Tibial nerve (tissue), 4 donors: ENCODE data around the gene VKORC1. TPM values are rescaled to one million over a fixed set of nuclear protein-coding genes. Genes with fewer than 3 reads are reported as not detected.

Experiments used
- DNase-seq, 2 donors: peaks; one replicate each; pipeline ENCODE4 v3.0.0-alpha.2; 2019; ENCODE audit warnings: low spot score in 2 of 2
- H3K27ac ChIP-seq, 4 donors: fragments of 200-600 bp; sonication (generic) in 3 of 4; one replicate each; pipeline ENCODE4 v1.5.1; 2017 to 2019; ENCODE audit warnings: mild to moderate bottlenecking in 1 of 4
- H3K27me3 ChIP-seq, 2 donors: fragments of 200-600 bp; sonication (generic) in 1 of 2; one replicate each; pipeline versions ENCODE4 v1.5.1 to v1.6.0; 2017 to 2019
- H3K36me3 ChIP-seq, 3 donors: fragments of 200-600 bp; sonication (generic); one replicate each; pipeline ENCODE4 v1.5.1; 2018 to 2019
- H3K4me1 ChIP-seq, 4 donors: fragments of 200-600 bp; sonication (generic) in 3 of 4; one replicate each; pipeline ENCODE4 v1.5.1; 2017 to 2019
- H3K4me3 ChIP-seq, 4 donors: fragments of 200-600 bp; sonication (generic) in 3 of 4; one replicate each; pipeline ENCODE4 v1.5.1; 2017 to 2019; ENCODE audit warnings: mild to moderate bottlenecking in 1 of 4, moderate library complexity in 1 of 4
- H3K9me3 ChIP-seq, 4 donors: fragments of 200-600 bp; sonication (generic) in 3 of 4; one replicate each; pipeline ENCODE4 v1.5.1; 2017 to 2019
- EP300 ChIP-seq, 2 donors: sonication (generic); formaldehyde crosslinking; IDR thresholded peaks; one replicate each; pipeline ENCODE4 v1.6.1; 2017; ENCODE audit warnings: antibody characterized with exemption in 2 of 2, mild to moderate bottlenecking in 1 of 2
- POLR2A ChIP-seq, 2 donors: fragments of 450-650 bp; IDR thresholded peaks; one replicate each; pipeline ENCODE4 v1.6.1; 2017; ENCODE audit warnings: antibody characterized with exemption in 2 of 2, mild to moderate bottlenecking in 2 of 2, moderate library complexity in 2 of 2
- WGBS, 2 donors: methylation state at CpG; one replicate each; pipeline ENCODE4 v1.1.5; 2018; 5-methylcytosine and 5-hydroxymethylcytosine counted together
- total RNA-seq, 4 donors: library from RNA; depleted of rRNA; stranded (reverse); fragments of >200 nt; gene quantifications; one replicate each; pipeline ENCODE4 v1.1.0, GENCODE V29; 2016
- TF ChIP-seq, protein P1 (sequence below), 5 experiments: fragments of 200-600 bp in 3 of 5; fragments of 450-650 bp in 2 of 5; sonication (generic) in 3 of 5; IDR thresholded peaks; one replicate each; pipeline ENCODE4 v1.5.1; 2016 to 2019; ENCODE audit warnings: antibody characterized with exemption in 5 of 5, mild to moderate bottlenecking in 3 of 5, moderate library complexity in 2 of 5

Gene VKORC1
- total RNA-seq, 4 donors from 2014 or later, result 114 to 180 (median 136) TPM

DNA sequence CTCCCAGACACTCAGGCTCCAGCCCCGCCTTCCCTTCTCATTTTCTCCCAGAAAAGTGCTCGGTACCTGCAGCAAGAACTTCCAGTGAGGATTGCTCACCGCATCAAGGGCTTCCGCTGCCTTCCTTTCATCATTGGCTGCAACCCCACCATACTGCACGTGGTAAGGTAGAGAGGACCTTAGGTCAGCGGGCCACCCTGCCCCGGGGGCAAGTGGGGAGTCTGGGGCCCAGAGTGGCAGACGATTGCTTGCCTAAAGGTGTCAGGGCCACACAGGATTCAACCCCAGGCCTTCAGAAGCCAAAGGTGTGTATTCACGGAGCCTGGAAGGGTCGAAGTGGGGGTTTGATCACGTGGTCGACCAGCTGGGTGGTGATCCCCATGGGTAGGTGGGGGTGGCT is 15.0 kb upstream of the VKORC1 start:
- Histone ChIP-seq H3K27me3 (no peaks in the 10 kb centered on the region), H3K27ac (peak overlapping the region in 2 of 4 donors; percentile 96), H3K9me3 (no peaks in the 10 kb centered on the region), H3K4me1 (peaks cover 0 to 34% (median 15%) of the 10 kb centered on the region in 4 donors), H3K4me3 (no peak overlapping the region), H3K36me3 (peaks cover 0 to 41% (median 0%) of the 10 kb centered on the region in 3 donors)
- TF ChIP-seq EP300 (IDR thresholded peaks at IDR 0.05) (no peak), POLR2A (IDR thresholded peaks at IDR 0.05) (no peak)
- TF ChIP-seq, protein P1, sequence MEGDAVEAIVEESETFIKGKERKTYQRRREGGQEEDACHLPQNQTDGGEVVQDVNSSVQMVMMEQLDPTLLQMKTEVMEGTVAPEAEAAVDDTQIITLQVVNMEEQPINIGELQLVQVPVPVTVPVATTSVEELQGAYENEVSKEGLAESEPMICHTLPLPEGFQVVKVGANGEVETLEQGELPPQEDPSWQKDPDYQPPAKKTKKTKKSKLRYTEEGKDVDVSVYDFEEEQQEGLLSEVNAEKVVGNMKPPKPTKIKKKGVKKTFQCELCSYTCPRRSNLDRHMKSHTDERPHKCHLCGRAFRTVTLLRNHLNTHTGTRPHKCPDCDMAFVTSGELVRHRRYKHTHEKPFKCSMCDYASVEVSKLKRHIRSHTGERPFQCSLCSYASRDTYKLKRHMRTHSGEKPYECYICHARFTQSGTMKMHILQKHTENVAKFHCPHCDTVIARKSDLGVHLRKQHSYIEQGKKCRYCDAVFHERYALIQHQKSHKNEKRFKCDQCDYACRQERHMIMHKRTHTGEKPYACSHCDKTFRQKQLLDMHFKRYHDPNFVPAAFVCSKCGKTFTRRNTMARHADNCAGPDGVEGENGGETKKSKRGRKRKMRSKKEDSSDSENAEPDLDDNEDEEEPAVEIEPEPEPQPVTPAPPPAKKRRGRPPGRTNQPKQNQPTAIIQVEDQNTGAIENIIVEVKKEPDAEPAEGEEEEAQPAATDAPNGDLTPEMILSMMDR (IDR thresholded peaks at IDR 0.05), result no peak
- WGBS, 2 donors, result 87 to 90% methylated on average over 12 of the region's 12 CpGs
- DNase-seq, result no peak

DNA sequence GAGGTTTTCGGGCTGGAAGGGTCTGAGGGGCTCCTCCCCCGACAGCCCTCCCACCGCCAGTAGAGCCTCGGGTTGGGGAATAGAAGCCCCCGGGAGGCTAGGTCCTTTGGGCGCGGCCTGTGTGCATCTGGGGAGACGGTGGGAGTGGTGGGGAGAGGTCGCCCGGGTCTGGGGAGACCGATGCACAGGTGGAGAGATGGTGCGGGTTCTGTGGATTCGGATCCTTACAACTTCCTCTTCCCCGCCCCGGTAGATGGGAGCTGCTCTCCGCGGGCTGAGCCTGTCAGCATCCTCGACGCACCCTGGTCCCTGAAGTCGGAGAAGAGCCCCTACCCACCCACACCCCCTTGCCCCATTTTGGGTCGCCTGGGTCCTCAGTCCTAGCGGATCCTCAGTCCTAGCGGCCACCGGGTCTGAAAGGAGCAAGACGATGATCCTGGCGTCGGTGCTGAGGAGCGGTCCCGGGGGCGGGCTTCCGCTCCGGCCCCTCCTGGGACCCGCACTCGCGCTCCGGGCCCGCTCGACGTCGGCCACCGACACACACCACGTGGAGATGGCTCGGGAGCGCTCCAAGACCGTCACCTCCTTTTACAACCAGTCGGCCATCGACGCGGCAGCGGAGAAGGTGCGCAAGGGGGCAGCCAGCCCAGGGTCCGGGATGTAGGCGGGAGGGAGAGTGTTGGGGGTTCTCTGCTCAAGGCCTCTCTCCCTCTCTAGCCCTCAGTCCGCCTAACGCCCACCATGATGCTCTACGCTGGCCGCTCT is 14.4 kb upstream of the VKORC1 start:
- Histone ChIP-seq H3K4me3 (peak overlapping the region; percentile 81 to 97 (median 90)), H3K9me3 (no peaks in the 10 kb centered on the region), H3K27me3 (no peaks in the 10 kb centered on the region), H3K4me1 (peaks cover 0 to 34% (median 15%) of the 10 kb centered on the region in 4 donors), H3K36me3 (peaks cover 0 to 41% (median 0%) of the 10 kb centered on the region in 3 donors), H3K27ac (peak overlapping the region; percentile 83 to 96 (median 96))
- no peak for TF ChIP-seq EP300 (IDR thresholded peaks at IDR 0.05)
- no peak for TF ChIP-seq POLR2A (IDR thresholded peaks at IDR 0.05)
- TF ChIP-seq, protein P1 (IDR thresholded peaks at IDR 0.05), result no peak
- no peak for DNase-seq
- WGBS, 2 donors, result 40 to 61% methylated on average over 36 to 54 of the region's 57 CpGs

DNA sequence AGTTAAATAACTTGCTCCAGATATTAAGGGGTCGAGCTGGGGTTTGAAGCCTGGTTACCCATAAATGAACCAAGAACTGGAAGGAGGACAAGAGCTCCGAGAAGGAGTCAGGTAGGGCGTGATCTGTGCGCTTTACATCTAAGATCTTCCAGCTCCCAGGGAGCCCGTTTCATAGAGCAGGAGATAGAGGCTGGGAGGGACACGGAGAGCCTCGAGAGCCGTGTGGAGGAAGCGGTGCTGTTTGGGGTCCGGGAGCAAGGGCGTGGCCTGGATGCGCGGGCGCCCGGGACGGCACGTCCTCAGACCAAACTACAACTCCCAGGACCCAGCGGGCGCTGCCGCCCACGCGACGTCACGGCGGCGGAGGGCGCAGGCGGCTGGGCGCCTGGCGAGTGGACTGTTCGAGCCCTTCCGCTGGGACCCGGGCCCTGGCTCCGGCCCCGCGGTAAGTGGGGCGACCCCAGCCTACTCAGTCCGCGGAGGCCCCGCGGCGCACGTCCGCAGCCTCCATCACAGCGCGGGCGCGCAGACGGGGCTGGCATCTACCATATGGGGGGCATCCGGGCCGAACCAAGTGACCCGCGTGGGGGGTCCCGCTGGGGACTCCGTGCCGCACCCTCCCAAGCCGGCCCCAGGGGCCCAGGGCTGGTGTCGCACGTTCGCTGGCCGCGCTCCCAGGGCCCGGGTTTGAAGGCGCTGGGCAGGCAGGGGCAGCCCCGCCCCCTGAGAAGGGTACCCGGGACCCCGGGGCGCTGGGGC is 13.6 kb upstream of the VKORC1 start, which contains the start of gene BCKDK:
Gene BCKDK, plus strand, starts transcription at position 352 of the 759 bp plus-strand sequence. CDS start 838 bp downstream, outside the sequence.
- H3K27ac ChIP-seq, result peak within 1 kb of the TSS; percentile 83 to 96 (median 96)
- TF ChIP-seq POLR2A (IDR thresholded peaks at IDR 0.05) (peak; percentile 62 to 64), EP300 (IDR thresholded peaks at IDR 0.05) (peak; percentile 34 to 75)
- TF ChIP-seq, protein P1 (IDR thresholded peaks at IDR 0.05), result no peak
- DNase-seq, result peak in 1 of 2 donors; percentile 48
- H3K9me3 ChIP-seq, result no peaks in the 10 kb centered on the region
- peak within 1 kb of the TSS; percentile 81 to 97 (median 90) for H3K4me3 ChIP-seq
- peaks cover 0 to 40% (median 0%) of the 10 kb centered on the region in 3 donors for H3K36me3 ChIP-seq
- peaks cover 0 to 31% (median 15%) of the 10 kb centered on the region in 4 donors for H3K4me1 ChIP-seq
- H3K27me3 ChIP-seq, result no peaks in the 10 kb centered on the region
- WGBS, 2 donors, result 7 to 8% methylated on average over 32 to 34 of the region's 68 CpGs

DNA sequence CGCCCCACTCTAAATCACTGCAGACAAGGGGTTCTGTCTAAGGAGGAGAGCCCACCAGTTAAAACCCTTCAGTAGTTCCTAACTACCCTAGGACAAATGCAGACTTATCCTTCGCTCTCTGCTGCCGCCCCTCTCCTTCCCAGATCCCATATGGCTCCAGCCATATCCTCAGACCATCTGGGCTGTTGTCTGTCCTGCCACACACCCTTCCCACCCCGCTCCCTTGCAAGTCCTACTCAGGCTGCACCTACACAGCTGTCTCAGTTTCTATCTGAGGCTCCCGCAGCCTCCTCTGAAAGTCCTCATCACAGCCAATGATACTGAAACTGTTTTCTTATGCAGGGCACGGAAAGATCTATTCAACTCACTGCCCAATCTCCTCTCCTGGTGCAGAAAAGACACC is 12.9 kb upstream of the VKORC1 start:
- H3K4me3 ChIP-seq, result no peak overlapping the region
- H3K36me3 ChIP-seq, result peaks cover 0 to 33% (median 0%) of the 10 kb centered on the region in 3 donors
- H3K9me3 ChIP-seq, result no peaks in the 10 kb centered on the region
- H3K4me1 ChIP-seq, result peaks cover 0 to 30% (median 15%) of the 10 kb centered on the region in 4 donors
- H3K27me3 ChIP-seq, result no peaks in the 10 kb centered on the region
- TF ChIP-seq, protein P1 (IDR thresholded peaks at IDR 0.05), result no peak
- TF ChIP-seq POLR2A (IDR thresholded peaks at IDR 0.05) (no peak), EP300 (IDR thresholded peaks at IDR 0.05) (no peak)
- peak overlapping the region in 3 of 4 donors; percentile 30 to 96 (median 96) for H3K27ac ChIP-seq
- no peak for DNase-seq
- WGBS, 2 donors, result 92 to 93% methylated on average over 6 of the region's 6 CpGs
